NCI-H2196 treated with DMSO at 0.1 percent for 48 hours (cell line): ENCODE measurements around the gene IDH3G.
"Not testable (repeated sequence)": the region's sequence is repeated elsewhere in the genome, so short reads cannot be mapped to it uniquely, and the experiment has no call there.

ENCODE experiments used
- DNase-seq: peaks from one replicate; lab custom pipeline; 2025; ENCODE audit not compliant: unreplicated experiment; lab: John Stamatoyannopoulos, UW

Gene IDH3G

GRCh38 chrX:153763298-153763932 is 30.8 kb downstream of the IDH3G start:
- DNase-seq: no peak

GRCh38 chrX:153762626-153763173 is 31.5 kb downstream of the IDH3G start:
- DNase-seq: no peak

GRCh38 chrX:153761863-153762262 is 32.3 kb downstream of the IDH3G start:
- no peak for DNase-seq

DNA sequence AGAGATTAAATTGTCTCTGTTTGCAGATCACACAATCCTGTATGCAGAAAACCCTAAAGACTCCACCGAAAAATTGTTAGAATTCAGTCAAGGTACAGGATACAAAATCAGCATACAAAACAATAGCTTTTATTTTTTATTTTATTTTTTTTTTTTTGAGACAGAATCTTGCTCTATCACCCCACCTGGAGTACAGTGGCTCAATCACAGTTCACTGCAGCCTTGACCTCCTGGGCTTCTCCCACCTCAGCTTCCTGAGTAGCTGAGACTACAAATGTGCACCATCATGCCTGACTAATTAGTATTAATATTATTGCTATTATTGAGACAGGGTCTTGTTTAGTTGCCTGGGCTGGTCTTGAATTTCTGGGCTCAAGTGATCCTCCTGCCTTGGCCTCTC is 39.0 kb downstream of the IDH3G start:
- DNase-seq: no peak

DNA sequence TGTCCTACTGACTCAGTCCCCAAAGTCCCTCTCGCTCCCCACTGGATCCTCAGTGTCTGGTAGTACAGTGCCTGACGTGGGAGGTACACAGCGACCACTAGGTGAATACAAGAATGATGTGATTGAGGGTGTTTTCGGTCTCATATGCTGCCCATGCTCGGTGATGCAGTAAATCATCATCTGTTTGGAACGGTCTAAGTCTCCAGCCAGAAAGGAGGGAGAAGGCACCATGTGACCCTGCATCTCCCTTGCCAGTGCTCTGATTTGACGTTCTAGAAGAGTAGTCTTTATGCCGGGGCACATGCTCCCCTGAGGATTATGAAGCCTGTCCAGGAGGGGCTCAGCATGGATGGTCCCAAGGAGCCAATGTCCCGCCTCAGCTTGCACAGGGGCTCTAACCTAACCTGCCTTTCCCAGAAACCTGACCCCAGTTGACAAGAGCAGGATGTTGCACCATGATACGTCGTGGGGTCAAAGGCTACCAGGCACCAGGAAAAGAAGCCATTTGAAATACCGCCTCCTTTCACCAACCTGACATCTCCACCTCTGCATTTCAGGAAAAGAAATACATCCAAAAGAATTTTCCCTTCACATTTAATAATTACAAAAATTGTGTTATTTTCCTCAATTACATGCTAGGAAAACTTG is 43.9 kb downstream of the IDH3G start:
- no peak for DNase-seq

- not testable (repeated sequence) for DNase-seq
Observed at GRCh38 chrX:153749017-153749416, 45.2 kb downstream of the IDH3G start.

DNA sequence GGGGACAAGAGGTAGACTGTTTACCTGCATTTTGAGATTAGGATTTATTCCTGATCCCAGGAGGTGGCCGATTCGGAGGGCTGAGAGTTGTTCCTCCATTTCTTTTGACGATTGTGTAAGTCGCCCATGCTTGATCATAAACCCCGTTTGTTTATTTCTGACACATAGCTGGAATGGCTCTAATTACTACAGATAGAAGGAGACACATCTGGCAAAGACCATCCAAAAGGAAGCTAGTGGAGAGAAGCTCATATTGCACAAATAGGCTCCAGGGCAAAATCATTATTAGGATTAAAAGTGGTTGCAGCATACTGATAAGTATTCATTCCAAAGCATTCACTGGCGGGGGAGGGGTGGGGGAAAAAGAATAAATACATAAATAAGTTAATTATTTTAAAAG is 47.2 kb downstream of the IDH3G start:
- DNase-seq: not testable (repeated sequence)

DNA sequence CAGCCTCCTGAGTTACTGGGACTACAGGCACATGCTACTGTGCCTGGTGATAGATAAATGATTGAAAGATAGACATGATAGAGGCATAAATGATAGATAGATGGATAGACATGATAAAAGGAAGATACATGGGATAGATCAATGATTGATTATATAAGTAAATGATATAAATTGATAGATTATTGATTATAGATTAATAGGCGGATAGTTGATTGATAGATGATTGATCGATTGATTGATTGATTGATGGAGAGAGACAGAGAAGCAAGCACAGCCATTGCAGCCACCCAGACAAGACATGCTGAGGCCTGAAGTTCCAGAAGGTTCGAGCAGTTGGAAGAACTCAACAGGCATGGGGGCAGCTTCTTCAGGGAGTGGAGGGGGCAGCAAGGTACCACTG is 47.8 kb downstream of the IDH3G start:
- no peak for DNase-seq

DNA sequence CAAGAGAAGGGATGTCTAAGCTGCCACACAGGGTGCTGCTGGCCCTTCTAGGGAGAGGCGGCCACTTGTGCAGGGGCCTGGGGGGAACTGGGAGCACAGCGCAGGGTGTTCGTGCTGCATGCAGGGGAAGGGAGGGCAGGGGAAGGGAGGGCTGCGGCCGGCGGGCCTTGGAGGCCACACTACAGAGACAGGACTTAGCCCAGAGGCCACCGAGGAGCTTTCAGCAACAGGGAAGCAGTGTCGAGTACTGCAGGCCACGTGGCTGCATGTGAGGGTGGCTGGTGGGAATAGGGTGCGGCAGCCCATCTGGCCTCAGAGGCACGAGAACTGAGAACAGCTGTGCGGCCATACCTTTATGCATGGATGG is 49.1 kb downstream of the IDH3G start:
- not testable (repeated sequence) for DNase-seq

DNA sequence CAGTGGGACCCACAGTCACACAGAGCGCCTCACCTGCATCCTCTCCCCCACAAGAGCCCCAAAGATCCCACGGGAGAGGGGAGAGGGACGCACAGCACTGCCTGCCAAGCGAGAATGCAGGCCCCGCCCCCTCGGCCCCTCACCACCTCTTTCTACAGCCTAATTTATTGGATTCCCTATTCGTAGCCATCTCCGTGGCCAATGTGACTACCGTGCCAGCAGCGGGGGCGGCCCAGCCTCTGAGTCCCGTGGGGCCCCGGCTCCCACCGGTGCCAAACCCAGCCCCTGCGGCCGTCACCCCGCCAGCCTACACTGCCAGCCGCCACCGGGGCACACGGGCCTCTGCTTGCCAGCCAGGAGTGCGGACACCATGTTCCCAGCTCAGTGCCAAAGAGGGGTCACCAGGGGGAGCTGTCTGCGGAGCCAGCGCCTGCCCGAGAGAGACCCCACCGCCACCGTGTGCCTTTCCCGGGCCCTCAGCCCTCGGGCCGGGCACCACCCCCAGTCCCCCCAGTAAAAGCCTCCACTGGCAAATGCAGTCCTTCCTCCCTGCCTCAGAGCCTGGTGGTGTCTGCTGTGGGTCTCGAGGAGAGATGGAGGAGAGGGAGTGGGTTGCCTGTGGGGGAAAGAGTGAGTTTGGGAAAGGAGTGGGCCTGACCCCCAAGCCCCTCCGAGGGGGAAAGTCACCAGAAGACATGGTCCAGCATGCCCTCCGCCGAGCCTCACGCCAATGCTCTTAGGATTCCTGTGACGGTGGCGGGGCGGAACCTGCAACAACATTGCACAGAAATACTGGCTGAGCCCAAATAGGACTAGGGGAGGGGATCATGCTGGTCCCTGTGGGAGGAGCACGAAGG is 49.7 kb downstream of the IDH3G start:
- no peak for DNase-seq

- not testable (repeated sequence) for DNase-seq
Observed at GRCh38 chrX:153743468-153744209, 50.5 kb downstream of the IDH3G start.

DNA sequence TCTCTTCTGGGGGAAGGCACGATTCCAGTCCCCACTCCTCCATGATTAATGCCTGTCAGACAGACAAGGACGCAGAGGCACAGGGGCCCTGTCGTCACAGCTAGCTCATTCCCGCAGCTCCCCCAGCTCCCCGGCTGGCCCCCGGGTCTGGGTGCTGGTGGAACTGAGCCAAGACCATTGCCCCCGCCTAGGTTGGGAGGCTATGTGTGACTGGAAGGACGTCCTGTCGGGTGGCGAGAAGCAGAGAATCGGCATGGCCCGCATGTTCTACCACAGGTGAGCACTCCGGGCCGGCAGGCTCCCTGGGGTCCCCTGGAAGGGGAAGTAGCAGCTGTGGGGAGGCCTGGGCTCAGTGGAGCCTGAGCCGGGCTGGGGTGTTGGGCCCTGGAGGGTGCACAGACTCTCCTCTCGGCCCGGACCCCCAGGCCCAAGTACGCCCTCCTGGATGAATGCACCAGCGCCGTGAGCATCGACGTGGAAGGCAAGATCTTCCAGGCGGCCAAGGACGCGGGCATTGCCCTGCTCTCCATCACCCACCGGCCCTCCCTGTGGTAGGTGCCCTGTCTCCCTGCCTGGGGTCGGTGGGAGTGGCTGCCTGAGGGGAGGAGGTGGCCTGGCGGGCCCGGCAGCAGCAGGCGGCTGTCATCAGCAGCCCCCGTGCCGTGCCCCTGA is 51.2 kb downstream of the IDH3G start:
- DNase-seq: not testable (repeated sequence)

GRCh38 chrX:153742111-153742510 is 52.1 kb downstream of the IDH3G start:
- DNase-seq: not testable (repeated sequence)

- no peak for DNase-seq
Observed at GRCh38 chrX:153741446-153741845, 52.7 kb downstream of the IDH3G start.

DNA sequence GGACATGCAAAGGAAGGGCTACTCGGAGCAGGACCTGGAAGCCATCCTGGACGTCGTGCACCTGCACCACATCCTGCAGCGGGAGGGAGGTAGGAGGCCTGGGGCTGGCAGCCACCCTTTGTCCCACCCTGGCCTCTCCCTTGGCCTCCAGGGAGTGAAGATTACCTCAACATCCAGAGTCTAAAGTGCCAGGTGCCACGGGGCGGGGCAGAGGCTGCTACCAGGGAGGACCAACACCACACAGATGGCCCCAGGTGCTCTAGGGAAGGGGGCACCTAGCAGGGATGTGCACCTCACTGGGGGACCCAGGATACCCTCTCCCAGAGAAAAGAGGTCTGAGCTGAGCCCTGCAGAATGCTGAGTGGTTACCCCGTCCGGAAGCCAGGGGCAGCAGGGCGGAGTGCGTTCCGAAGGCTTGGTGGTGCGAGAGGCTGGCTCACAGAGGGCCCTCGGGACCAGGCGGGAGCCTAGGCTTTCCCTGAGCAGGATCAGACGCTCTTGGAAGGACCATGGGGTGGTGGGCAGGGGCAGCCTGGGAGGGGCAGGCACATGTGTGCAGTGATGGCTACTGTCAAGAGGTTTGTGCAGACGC is 53.4 kb downstream of the IDH3G start:
- DNase-seq: no peak

GRCh38 chrX:153739754-153740486 is 54.3 kb downstream of the IDH3G start:
- no peak for DNase-seq

DNA sequence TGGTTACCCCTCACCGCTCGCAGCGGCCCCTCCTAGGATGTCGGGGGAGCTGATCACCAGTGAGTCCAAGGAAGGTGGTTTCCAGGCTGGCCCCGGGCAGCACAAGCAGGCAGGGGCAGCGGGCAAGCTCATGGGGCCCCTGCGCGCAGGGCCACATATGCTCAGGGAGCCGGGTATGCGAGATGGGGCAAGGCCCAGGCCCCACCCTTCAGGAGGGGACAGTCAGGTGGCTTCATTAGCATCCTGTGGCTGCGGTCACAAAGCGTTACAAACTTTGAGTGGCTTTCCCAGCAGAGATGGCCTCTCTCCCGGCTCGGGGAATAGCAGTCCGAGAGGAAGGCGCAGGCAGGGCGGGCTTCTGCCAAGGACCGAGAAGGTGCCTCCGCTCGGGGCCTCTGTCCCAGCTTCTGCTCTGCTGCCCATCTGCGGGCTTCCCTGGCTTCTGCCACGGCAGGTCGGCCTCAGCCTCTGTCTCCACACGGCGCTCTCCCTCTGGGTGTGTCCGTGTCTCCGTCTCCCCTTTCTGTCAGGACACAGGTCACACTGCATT is 56.0 kb downstream of the IDH3G start:
- no peak for DNase-seq

GRCh38 chrX:153736871-153737441 is 57.2 kb downstream of the IDH3G start:
- no peak for DNase-seq
